RWPE2 (cell line): ENCODE results near the gene NUP214.
"Not testable (repeated sequence)": the region's sequence is repeated elsewhere in the genome, so short reads cannot be mapped to it uniquely, and the experiment has no call there.

ENCODE experiments used
- ATAC-seq: fragments of 200-7000 bp; cut with Tn5 transposase; 3 replicates; pipeline ENCODE4 v1.9.1; 2021; ENCODE audit warnings: low read depth
- DNase-seq: peaks from one replicate; pipeline ENCODE4 v3.0.0-alpha.2; 2020; ENCODE audit warnings: low spot score
- H3K27ac ChIP-seq: fragments of 450-650 bp; 2 replicates; pipeline ENCODE4 v1.5.1; 2017; ENCODE audit warnings: mild to moderate bottlenecking; ENCODE audit not compliant: poor library complexity, severe bottlenecking
- H3K27me3 ChIP-seq: fragments of 250-450 bp; sonication (Bioruptor Pico); 2 replicates; pipeline ENCODE4 v1.5.1; 2021; ENCODE audit warnings: mild to moderate bottlenecking, moderate library complexity; ENCODE audit not compliant: insufficient read depth, poor library complexity, severe bottlenecking
- H3K36me3 ChIP-seq: fragments of 250-450 bp; sonication (Bioruptor Pico); 2 replicates; pipeline ENCODE4 v1.5.1; 2020; ENCODE audit warnings: low read depth, mild to moderate bottlenecking, moderate library complexity
- H3K4me1 ChIP-seq: fragments of 250-450 bp; sonication (Bioruptor Pico); 2 replicates; pipeline ENCODE4 v1.5.1; 2021; ENCODE audit warnings: mild to moderate bottlenecking, moderate library complexity; ENCODE audit not compliant: insufficient read depth, poor library complexity, severe bottlenecking
- H3K4me3 ChIP-seq: fragments of 250-450 bp; sonication (Bioruptor Pico); 2 replicates; pipeline ENCODE4 v1.5.1; 2021; ENCODE audit warnings: mild to moderate bottlenecking, moderate library complexity; ENCODE audit not compliant: severe bottlenecking
- H3K9me3 ChIP-seq: fragments of 250-450 bp; sonication (Bioruptor Pico); 2 replicates; pipeline ENCODE4 v1.5.1; 2021; ENCODE audit warnings: mild to moderate bottlenecking, moderate library complexity; ENCODE audit not compliant: severe bottlenecking
- CTCF ChIP-seq: fragments of 450-650 bp; IDR thresholded peaks from one replicate; pipeline ENCODE4 v1.5.1; 2017; ENCODE audit warnings: mild to moderate bottlenecking, moderate library complexity; ENCODE audit not compliant: poor library complexity, severe bottlenecking

The NUP214 gene

GRCh38 chr9:131240047-131240921 lies 114.9 kb downstream of the NUP214 start:
- no peaks in the 10 kb centered on the region for H3K27me3 ChIP-seq
- no peak overlapping the region for H3K27ac ChIP-seq
- peaks cover 4% of the 10 kb centered on the region for H3K9me3 ChIP-seq
- no peak for TF ChIP-seq CTCF
- H3K4me3 ChIP-seq: no peak overlapping the region
- no peaks in the 10 kb centered on the region for H3K36me3 ChIP-seq
- no peak for ATAC-seq
- DNase-seq: peak; percentile 37
- H3K4me1 ChIP-seq: no peaks in the 10 kb centered on the region

GRCh38 chr9:131244331-131244730 lies 118.9 kb downstream of the NUP214 start:
- H3K9me3 ChIP-seq, H3K4me3 ChIP-seq, H3K4me1 ChIP-seq, ATAC-seq, H3K27me3 ChIP-seq, H3K36me3 ChIP-seq, H3K27ac ChIP-seq, DNase-seq: not testable (repeated sequence)

- ATAC-seq: no peak
- H3K4me3 ChIP-seq: no peak overlapping the region
- DNase-seq: no peak
- H3K4me1 ChIP-seq: no peaks in the 10 kb centered on the region
- H3K27ac ChIP-seq: no peak overlapping the region
- H3K27me3 ChIP-seq: no peaks in the 10 kb centered on the region
- no peak for TF ChIP-seq CTCF
- H3K36me3 ChIP-seq: no peaks in the 10 kb centered on the region
- peaks cover 9% of the 10 kb centered on the region for H3K9me3 ChIP-seq
Observed at GRCh38 chr9:131246618-131247017, 121.2 kb downstream of the NUP214 start.

- no peak for TF ChIP-seq CTCF
- Histone ChIP-seq H3K9me3 (peaks cover 7% of the 10 kb centered on the region), H3K4me1 (peaks cover 8% of the 10 kb centered on the region), H3K27me3 (no peaks in the 10 kb centered on the region), H3K36me3 (no peaks in the 10 kb centered on the region), H3K27ac (no peak overlapping the region), H3K4me3 (no peak overlapping the region)
- DNase-seq (no peak), ATAC-seq (no peak)
Observed at GRCh38 chr9:131252120-131252519, 126.7 kb downstream of the NUP214 start.

GRCh38 chr9:131253891-131254491 lies 128.6 kb downstream of the NUP214 start:
- H3K4me1 ChIP-seq: peaks cover 8% of the 10 kb centered on the region
- no peak for ATAC-seq
- H3K27me3 ChIP-seq: no peaks in the 10 kb centered on the region
- no peak for TF ChIP-seq CTCF
- H3K9me3 ChIP-seq: peaks cover 7% of the 10 kb centered on the region
- no peak overlapping the region for H3K4me3 ChIP-seq
- DNase-seq: no peak
- H3K36me3 ChIP-seq: no peaks in the 10 kb centered on the region
- no peak overlapping the region for H3K27ac ChIP-seq
